Peyer's patch (tissue), 4 donors: ENCODE results near the gene CCDC85C. TPM values are rescaled to one million over a fixed set of nuclear protein-coding genes. Genes with fewer than 3 reads are reported as not detected.

Source experiments
- DNase-seq, 3 donors: peaks; one replicate each; pipeline ENCODE4 v3.0.0-alpha.2; 2017 to 2019
- H3K27ac ChIP-seq, 4 donors: fragments of 200-600 bp; sonication (generic); one replicate each; pipeline ENCODE4 v1.5.1; 2016 to 2019
- H3K27me3 ChIP-seq, 2 donors: fragments of 200-600 bp; sonication (generic); one replicate each; pipeline ENCODE4 v1.5.1; 2019
- H3K36me3 ChIP-seq, 3 donors: fragments of 200-600 bp; sonication (generic); one replicate each; pipeline ENCODE4 v1.5.1; 2016 to 2019
- H3K4me1 ChIP-seq, 4 donors: fragments of 200-600 bp; sonication (generic); one replicate each; pipeline ENCODE4 v1.5.1; 2016 to 2019
- H3K4me3 ChIP-seq, 4 donors: fragments of 200-600 bp; sonication (generic); 1 replicate in 3 of 4; 2 replicates in 1 of 4; pipeline ENCODE4 v1.5.1; 2016 to 2019; ENCODE audit warnings: mild to moderate bottlenecking in 1 of 4
- H3K9me3 ChIP-seq, 4 donors: fragments of 200-600 bp; sonication (generic); one replicate each; pipeline ENCODE4 v1.5.1; 2016 to 2019; ENCODE audit warnings: mild to moderate bottlenecking in 1 of 4
- CTCF ChIP-seq, 6 experiments: fragments of 450-650 bp in 4 of 6; fragments of 200-600 bp in 2 of 6; sonication (generic) in 1 of 6; IDR thresholded peaks; one replicate each; pipeline ENCODE4 v1.5.1; 2017 to 2019; ENCODE audit warnings: antibody characterized with exemption in 6 of 6, mild to moderate bottlenecking in 3 of 6, moderate library complexity in 1 of 6
- POLR2A ChIP-seq, 2 donors: fragments of 450-650 bp; IDR thresholded peaks; one replicate each; pipeline ENCODE4 v1.5.1; 2017; ENCODE audit warnings: antibody characterized with exemption in 2 of 2, mild to moderate bottlenecking in 2 of 2, moderate library complexity in 2 of 2
- total RNA-seq, 4 donors: library from RNA; depleted of rRNA; stranded (reverse); fragments of >200 nt; gene quantifications; one replicate each; pipeline ENCODE4 v1.1.0, GENCODE V29; 2016

CCDC85C gene
- total RNA-seq, 4 donors from 2014 or later = 19.8 to 98.1 (median 78.8) TPM

GRCh38 chr14:99572173-99572999, 31.6 kb downstream of the CCDC85C start:
- Histone ChIP-seq H3K4me1 (peaks cover 0 to 100% (median 19%) of the 10 kb centered on the region in 4 donors), H3K36me3 (no peaks in the 10 kb centered on the region), H3K27ac (peak overlapping the region in 3 of 4 donors; percentile 25 to 90 (median 86)), H3K9me3 (no peaks in the 10 kb centered on the region), H3K27me3 (no peaks in the 10 kb centered on the region), H3K4me3 (peak overlapping the region in 1 of 4 donors; percentile 15)
- peak in 2 of 3 donors; percentile 71 to 74 for DNase-seq
- TF ChIP-seq POLR2A (IDR thresholded peaks at IDR 0.05) (no peak), CTCF (IDR thresholded peaks at IDR 0.05) (peak in 1 of 6 experiments; percentile 11)

GRCh38 chr14:99571303-99571986, 32.6 kb downstream of the CCDC85C start:
- peak in 1 of 3 donors; percentile 56 for DNase-seq
- Histone ChIP-seq H3K4me1 (peaks cover 0 to 99% (median 19%) of the 10 kb centered on the region in 4 donors), H3K36me3 (no peaks in the 10 kb centered on the region), H3K27ac (peak overlapping the region in 2 of 4 donors; percentile 86 to 90), H3K9me3 (no peaks in the 10 kb centered on the region), H3K4me3 (no peak overlapping the region), H3K27me3 (no peaks in the 10 kb centered on the region)
- TF ChIP-seq POLR2A (IDR thresholded peaks at IDR 0.05) = no peak
- TF ChIP-seq CTCF (IDR thresholded peaks at IDR 0.05) = no peak

GRCh38 chr14:99570544-99571302, 33.3 kb downstream of the CCDC85C start:
- DNase-seq = no peak
- Histone ChIP-seq H3K36me3 (no peaks in the 10 kb centered on the region), H3K27me3 (no peaks in the 10 kb centered on the region), H3K4me1 (peaks cover 0 to 99% (median 14%) of the 10 kb centered on the region in 4 donors), H3K9me3 (no peaks in the 10 kb centered on the region), H3K27ac (peak overlapping the region in 1 of 4 donors; percentile 86), H3K4me3 (no peak overlapping the region)
- TF ChIP-seq CTCF (IDR thresholded peaks at IDR 0.05) (no peak), POLR2A (IDR thresholded peaks at IDR 0.05) (no peak)

- Histone ChIP-seq H3K27me3 (no peaks in the 10 kb centered on the region), H3K4me3 (no peak overlapping the region), H3K36me3 (no peaks in the 10 kb centered on the region), H3K27ac (peak overlapping the region in 1 of 4 donors; percentile 86), H3K4me1 (peaks cover 0 to 99% (median 9%) of the 10 kb centered on the region in 4 donors), H3K9me3 (no peaks in the 10 kb centered on the region)
- DNase-seq = no peak
- TF ChIP-seq POLR2A (IDR thresholded peaks at IDR 0.05) (no peak), CTCF (IDR thresholded peaks at IDR 0.05) (no peak)
Measured at GRCh38 chr14:99569725-99570543, 34.1 kb downstream of the CCDC85C start.
